ENCODE results near the gene ZNF236. TPM values are rescaled to one million over a fixed set of nuclear protein-coding genes. Genes with fewer than 3 reads are reported as not detected.

ZNF236 gene
- total and polyA plus RNA-seq, 2 donors (not counting 3 experiments of a cell fraction or from before 2014, with no cell fraction given) = 4.5 to 14.7 TPM

- BruUV-seq (replicated peaks) = no TSS peak
- H3K27ac ChIP-seq (ENCODE audit: insufficient read depth, low read depth, low read length) = peak overlapping the region; percentile 57
- H4K20me1 ChIP-seq (replicated peaks; ENCODE audit: control insufficient read depth, extremely low read depth, insufficient read depth, low read length) = no peaks in the 10 kb centered on the region
- POLR2A ChIA-PET = no interaction called here
- peak overlapping the region; percentile 65 for H3K9ac ChIP-seq (replicated peaks; ENCODE audit: extremely low read depth, insufficient read depth, low read length)
- H3K36me3 ChIP-seq (ENCODE audit: control insufficient read depth in 2 of 2, extremely low read depth in 1 of 2, insufficient read depth in 2 of 2, low read length in 2 of 2) = no peaks in the 10 kb centered on the region
- H3K79me2 ChIP-seq (ENCODE audit: control insufficient read depth, insufficient read depth, low read length) = peaks cover 66% of the 10 kb centered on the region
- no peak for DNase-seq (ENCODE audit: low read depth, low spot score)
- H2AFZ ChIP-seq (ENCODE audit: low read depth, low read length) = peak overlapping the region; percentile 56
- TF ChIP-seq GATA2 (IDR thresholded peaks at IDR 0.05; ENCODE audit: insufficient read depth, insufficient read length, low read depth, low read length) (no peak), POLR2A (IDR thresholded peaks at IDR 0.05; ENCODE audit: low read depth, low read length) (peak; percentile 28)
- no peak for FAIRE-seq
- no peaks in the 10 kb centered on the region for H3K9me3 ChIP-seq (replicated peaks; ENCODE audit: control insufficient read depth, insufficient read depth, low read length)
- peak overlapping the region; percentile 76 for H3K4me2 ChIP-seq (ENCODE audit: insufficient read depth, low read length)
- H3K4me3 ChIP-seq (replicated peaks in 1 of 3; ENCODE audit: insufficient read depth in 1 of 3, low read depth in 1 of 3, low read length in 3 of 3) = peak overlapping the region; percentile 54 to 98 (median 75)
- H3K27me3 ChIP-seq (ENCODE audit: control insufficient read depth in 2 of 2, insufficient read depth in 2 of 2, low read length in 2 of 2) = no peaks in the 10 kb centered on the region
- peaks cover 30% of the 10 kb centered on the region for H3K4me1 ChIP-seq (ENCODE audit: control insufficient read depth, extremely low read depth, insufficient read depth, low read length)
- dilution Hi-C loops (cut with MboI; ENCODE audit: extremely low pct_ligation_motif_present, low sequenced_read_pairs) = no loop called here
- intact Hi-C loops (cut with micrococcal nuclease) = loop anchor here (2.0 to 10.0 kb wide), 5 partner anchors 54 to 371 kb away; no protein-coding TSS in a partner anchor
- H3K9me1 ChIP-seq (replicated peaks; ENCODE audit: control insufficient read depth, extremely low read depth, insufficient read depth, low read length) = no peaks in the 10 kb centered on the region
- CTCF ChIA-PET = no interaction called here
Measured at GRCh38 chr18:76823161-76823538, 793 bp downstream of the ZNF236 start.

- Histone ChIP-seq H3K27me3 (ENCODE audit: control insufficient read depth in 2 of 2, insufficient read depth in 2 of 2, low read length in 2 of 2) (no peaks in the 10 kb centered on the region), H2AFZ (ENCODE audit: low read depth, low read length) (peak overlapping the region; percentile 56), H3K36me3 (ENCODE audit: control insufficient read depth in 2 of 2, extremely low read depth in 1 of 2, insufficient read depth in 2 of 2, low read length in 2 of 2) (no peaks in the 10 kb centered on the region), H3K4me2 (ENCODE audit: insufficient read depth, low read length) (peak overlapping the region; percentile 76), H3K4me1 (ENCODE audit: control insufficient read depth, extremely low read depth, insufficient read depth, low read length) (peaks cover 34% of the 10 kb centered on the region), H3K27ac (ENCODE audit: insufficient read depth, low read depth, low read length) (no peak overlapping the region), H3K4me3 (replicated peaks in 1 of 3; ENCODE audit: insufficient read depth in 1 of 3, low read depth in 1 of 3, low read length in 3 of 3) (peak overlapping the region; percentile 54 to 98 (median 75)), H4K20me1 (replicated peaks; ENCODE audit: control insufficient read depth, extremely low read depth, insufficient read depth, low read length) (no peaks in the 10 kb centered on the region), H3K9me3 (replicated peaks; ENCODE audit: control insufficient read depth, insufficient read depth, low read length) (no peaks in the 10 kb centered on the region), H3K79me2 (ENCODE audit: control insufficient read depth, insufficient read depth, low read length) (peaks cover 66% of the 10 kb centered on the region), H3K9ac (replicated peaks; ENCODE audit: extremely low read depth, insufficient read depth, low read length) (peak overlapping the region; percentile 65), H3K9me1 (replicated peaks; ENCODE audit: control insufficient read depth, extremely low read depth, insufficient read depth, low read length) (no peaks in the 10 kb centered on the region)
- FAIRE-seq = peak; percentile 57
- ChIA-PET POLR2A (no interaction called here), CTCF (interaction anchor here (0.9 to 1.2 kb wide), 3 partner anchors 15 to 22 kb away, joined by 3 to 6 read pairs (median 4); no protein-coding TSS in a partner anchor)
- DNase-seq (ENCODE audit: low read depth, low spot score) = no peak
- TF ChIP-seq POLR2A (IDR thresholded peaks at IDR 0.05; ENCODE audit: low read depth, low read length) (no peak), CTCF (IDR thresholded peaks at IDR 0.05; ENCODE audit: extremely low read depth in 1 of 2, insufficient read depth in 1 of 2, low read depth in 1 of 2, low read length in 2 of 2) (peak in 1 of 2 donors; percentile 48), EZH2 (IDR thresholded peaks at IDR 0.05; ENCODE audit: borderline replicate concordance, low read depth, low read length, severe bottlenecking) (no peak)
- dilution Hi-C loops (cut with MboI; ENCODE audit: extremely low pct_ligation_motif_present, low sequenced_read_pairs) = no loop called here
- BruUV-seq (replicated peaks) = no TSS peak
- intact Hi-C loops (cut with micrococcal nuclease) = loop anchor here (2.0 to 10.0 kb wide), 5 partner anchors 54 to 371 kb away; no protein-coding TSS in a partner anchor
Measured at GRCh38 chr18:76823587-76824011, 1.2 kb downstream of the ZNF236 start.

All from endothelial cell of umbilical vein (primary cell).